HepG2 (cell line): ENCODE data around the gene NUDT14. TPM values are rescaled to one million over a fixed set of nuclear protein-coding genes. Genes with fewer than 3 reads are reported as not detected.

Experiments
- ATAC-seq: fragments of 200-7000 bp; cut with Tn5 transposase; 3 replicates; pipeline ENCODE4 v1.9.1; 2020; ENCODE audit warnings: mild to moderate bottlenecking, moderate library complexity
- BruUV-seq: library from RNA; stranded (reverse); fragments of 400-500 nt; replicated peaks from 2 replicates; lab custom pipeline; 2021; lab: Mats Ljungman, UMichigan
- CTCF ChIA-PET: fragments of 300-600 bp; formaldehyde crosslinking; extraction: SDS; loops from one replicate; lab custom pipeline; 2021; ENCODE audit warnings: low total read pairs, inconsistent platforms, low intra/inter-chr PET ratio; lab: Yijun Ruan, JAX
- POLR2A ChIA-PET: fragments of 350-600 bp; sonication (Branson Sonifier 250); formaldehyde crosslinking; loops from one replicate; lab custom pipeline; 2020; ENCODE audit warnings: antibody characterized with exemption, inconsistent platforms; lab: Yijun Ruan, JAX
- DNase-seq: peaks from one replicate; pipeline ENCODE4 v3.0.0-alpha.2; 2015; ENCODE audit warnings: low spot score
- FAIRE-seq: peaks from 3 replicates; lab custom pipeline; 2011; peaks lifted over from hg19 to GRCh38; lab: Jason Lieb, UNC
- H2AFZ ChIP-seq: one replicate; pipeline ENCODE4 v1.6.1; 2011; ENCODE audit warnings: low read length, inconsistent platforms
- H3K27ac ChIP-seq: fragments of 300-600 bp; 3 replicates; pipeline ENCODE4 v1.8.0; 2011; ENCODE audit warnings: mixed run types, mild to moderate bottlenecking, mixed read lengths, low read length, inconsistent platforms; ENCODE audit not compliant: insufficient read depth; ENCODE audit errors: extremely low read length
- H3K27me3 ChIP-seq, 2 experiments: fragments of 200-600 bp in 1 of 2; 2 replicates in 1 of 2; 3 replicates in 1 of 2; pipeline versions ENCODE4 v1.6.0 to v1.8.0; 2011; ENCODE audit warnings: low read length in 2 of 2, mild to moderate bottlenecking in 2 of 2, moderate library complexity in 2 of 2, inconsistent platforms in 1 of 2; ENCODE audit not compliant: insufficient read depth in 2 of 2, control insufficient read depth in 1 of 2
- H3K36me3 ChIP-seq, 2 experiments: fragments of 200-600 bp in 1 of 2; replicated peaks in 1 of 2; 2 replicates in 1 of 2; 3 replicates in 1 of 2; pipeline versions ENCODE4 v1.5.1 to v1.8.0; 2011; ENCODE audit warnings: low read length in 2 of 2, inconsistent platforms in 1 of 2; ENCODE audit not compliant: insufficient read depth in 2 of 2, control insufficient read depth in 1 of 2
- H3K4me1 ChIP-seq: 2 replicates; pipeline ENCODE4 v1.5.1; 2012; ENCODE audit warnings: low read length, inconsistent platforms; ENCODE audit not compliant: insufficient read depth
- H3K4me2 ChIP-seq: 2 replicates; pipeline ENCODE4 v1.6.0; 2011; ENCODE audit warnings: low read depth, low read length, inconsistent platforms
- H3K4me3 ChIP-seq, 3 experiments: fragments of 200-600 bp in 1 of 3; sonication (generic), shearing (Covaris generic) in 1 of 3; replicated peaks in 1 of 3; 2 replicates each; pipeline ENCODE4 v1.5.1; 2011 to 2016; ENCODE audit warnings: low read length in 3 of 3, inconsistent platforms in 2 of 3, low read depth in 2 of 3, mild to moderate bottlenecking in 2 of 3, control low read depth in 1 of 3, mixed read lengths in 1 of 3; ENCODE audit not compliant: insufficient read depth in 1 of 3
- H3K79me2 ChIP-seq: one replicate; pipeline ENCODE4 v1.6.1; 2011; ENCODE audit warnings: low read length, inconsistent platforms; ENCODE audit not compliant: insufficient read depth
- H3K9ac ChIP-seq: 2 replicates; pipeline ENCODE4 v1.6.0; 2011; ENCODE audit warnings: mild to moderate bottlenecking, low read depth, low read length, inconsistent platforms; ENCODE audit not compliant: insufficient read depth
- H3K9me3 ChIP-seq: 2 replicates; pipeline ENCODE4 v1.5.1; 2012; ENCODE audit warnings: mild to moderate bottlenecking, low read length
- H4K20me1 ChIP-seq: 2 replicates; pipeline ENCODE4 v1.6.0; 2011; ENCODE audit warnings: inconsistent platforms, mild to moderate bottlenecking, low read length, moderate library complexity; ENCODE audit not compliant: insufficient read depth
- AGO2 ChIP-seq: fragments of 200-400 bp; formaldehyde crosslinking; optimal IDR thresholded peaks from 2 replicates; pipeline ENCODE3; 2017; ENCODE audit warnings: mild to moderate bottlenecking, low read depth, low read length, moderate library complexity
- AKAP8 ChIP-seq: sonication (generic); formaldehyde crosslinking; IDR thresholded peaks from 2 replicates; pipeline ENCODE4 v1.5.1; 2020; ENCODE audit warnings: mild to moderate bottlenecking, missing genetic modification reagents
- EED ChIP-seq: sonication (generic); formaldehyde crosslinking; IDR thresholded peaks from 2 replicates; pipeline ENCODE4 v1.5.0; 2020; ENCODE audit warnings: mild to moderate bottlenecking, missing genetic modification reagents
- GABPB1 ChIP-seq: IDR thresholded peaks from 2 replicates; pipeline ENCODE4 v1.6.1; 2016; ENCODE audit warnings: mild to moderate bottlenecking, missing genetic modification reagents, moderate library complexity, missing compliant biosample characterization
- ZFX ChIP-seq: sonication (generic); formaldehyde crosslinking; IDR thresholded peaks from 2 replicates; pipeline ENCODE4 v1.4.0; 2020; ENCODE audit warnings: mild to moderate bottlenecking, low read depth, missing genetic modification reagents, moderate library complexity
- ZNF768 ChIP-seq: sonication (generic); formaldehyde crosslinking; IDR thresholded peaks from 2 replicates; pipeline ENCODE4 v1.4.0; 2020; ENCODE audit warnings: missing genetic modification reagents
- WGBS: methylation state at CpG from one replicate; pipeline ENCODE4 v1.1.6; 2017; ENCODE audit warnings: low lambda C conversion rate; 5-methylcytosine and 5-hydroxymethylcytosine counted together
- in situ Hi-C: cut with HindIII; loops from 2 replicates; pipeline ENCODE4 v1.10.0; 2017; ENCODE audit warnings: low pct_unique_long_range_greater_than_20kb; ENCODE audit not compliant: extremely low pct_ligation_motif_present
- intact Hi-C: fragments of 100-400 bp; cut with micrococcal nuclease; formaldehyde crosslinking; loops from one replicate; pipeline ENCODE4 v1.10.0; 2022; ENCODE audit not compliant: unreplicated experiment
- polyA plus RNA-seq, 8 experiments: library from polyadenylated mRNA; depleted of rRNA in 3 of 8; stranded (reverse) in 7 of 8; unstranded in 1 of 8; fragments of >200 nt; fragmentation: Illumina TruSeq in 4 of 8; extraction: Trizol in 4 of 8; gene quantifications; 2 replicates each; pipeline versions ENCODE4 v1.2.1 to v1.2.3, GENCODE V29; 2011 to 2016; ENCODE audit warnings: low read depth in 4 of 8, missing spikeins in 1 of 8, mixed read lengths in 1 of 8; ENCODE audit not compliant: insufficient read depth in 1 of 8
- total RNA-seq, 5 experiments: library from RNA; depleted of rRNA; stranded (reverse); fragments of >200 nt; fragmentation: Illumina TruSeq; extraction: Trizol; gene quantifications; 2 replicates each; pipeline ENCODE4 v1.2.3, GENCODE V29; 2016; ENCODE audit warnings: low read depth in 1 of 5
- TF ChIP-seq, protein P1 (sequence below): sonication (generic); formaldehyde crosslinking; IDR thresholded peaks from 2 replicates; pipeline ENCODE4 v1.5.0; 2020; ENCODE audit warnings: mild to moderate bottlenecking, missing genetic modification reagents, moderate library complexity
- TF ChIP-seq, protein P2 (sequence below): sonication (generic); formaldehyde crosslinking; IDR thresholded peaks from 2 replicates; pipeline ENCODE4 v1.8.0; 2022; ENCODE audit warnings: missing genetic modification reagents, mild to moderate bottlenecking, borderline replicate concordance
- TF ChIP-seq, protein P3 (sequence below): sonication (generic); formaldehyde crosslinking; IDR thresholded peaks from 2 replicates; pipeline ENCODE4 v1.5.1; 2020; ENCODE audit warnings: mild to moderate bottlenecking, missing genetic modification reagents, moderate library complexity
- TF ChIP-seq, protein P4 (sequence below): sonication (generic); formaldehyde crosslinking; IDR thresholded peaks from 2 replicates; pipeline ENCODE4 v1.8.0; 2022; ENCODE audit warnings: mild to moderate bottlenecking, missing genetic modification reagents, moderate library complexity
- TF ChIP-seq, protein P5 (sequence below): sonication (generic); formaldehyde crosslinking; IDR thresholded peaks from 2 replicates; pipeline ENCODE4 v1.4.0; 2020; ENCODE audit warnings: mild to moderate bottlenecking, missing genetic modification reagents

The NUDT14 gene
- total and polyA plus RNA-seq, 2 of the 13 experiments (the other 11 are each of a cell fraction or from before 2014, with no cell fraction given): 5.8 to 6.1 TPM

DNA sequence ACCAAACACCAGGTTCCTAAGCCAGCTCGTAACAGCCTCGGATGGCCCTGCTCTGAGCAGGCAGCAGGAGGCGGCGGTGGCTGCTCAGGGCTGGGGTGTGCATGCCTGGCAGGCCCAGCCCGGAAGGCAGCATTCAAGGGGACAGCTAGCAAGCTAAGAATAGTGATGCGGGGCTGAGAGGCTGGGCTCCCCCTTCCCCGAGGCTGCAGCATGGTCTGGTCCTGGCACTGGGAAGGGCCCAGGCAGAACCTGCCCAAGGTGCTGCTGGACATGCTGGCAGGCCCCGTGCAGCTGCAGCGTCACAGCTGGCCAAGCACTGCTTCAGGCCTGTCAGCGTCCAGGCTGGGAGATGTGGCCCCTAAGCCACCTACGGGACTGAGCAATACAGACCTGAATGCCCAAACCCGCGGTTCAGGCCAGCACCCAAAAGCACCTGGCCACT lies 26.4 kb upstream of the NUDT14 start:
- 31% methylated on average over 2 of the region's 13 CpGs for WGBS
- no peak overlapping the region for H3K4me2 ChIP-seq
- intact Hi-C loops: no loop called here
- H2AFZ ChIP-seq: no peak overlapping the region
- DNase-seq: no peak
- no peaks in the 10 kb centered on the region; the same call in 1 of the 2 replicates for H4K20me1 ChIP-seq
- peaks cover 0 to 2% of the 10 kb centered on the region in 2 experiments; a peak in 1 of 5 replicates for H3K36me3 ChIP-seq
- ATAC-seq: peak; percentile 59
- BruUV-seq: no TSS peak
- no peak overlapping the region for H3K4me3 ChIP-seq
- peaks cover 0 to 3% of the 10 kb centered on the region in 2 experiments; a peak in 3 of 5 replicates for H3K27me3 ChIP-seq
- no peaks in the 10 kb centered on the region for H3K9me3 ChIP-seq
- no peak overlapping the region for H3K27ac ChIP-seq
- H3K79me2 ChIP-seq: no peaks in the 10 kb centered on the region
- no peak for FAIRE-seq
- in situ Hi-C loops: no loop called here
- ChIA-PET POLR2A (no interaction called here), CTCF (no interaction called here)
- H3K4me1 ChIP-seq: peaks cover 7% of the 10 kb centered on the region; the same call in 1 of the 2 replicates
- H3K9ac ChIP-seq: no peak overlapping the region
- TF ChIP-seq, protein P1, sequence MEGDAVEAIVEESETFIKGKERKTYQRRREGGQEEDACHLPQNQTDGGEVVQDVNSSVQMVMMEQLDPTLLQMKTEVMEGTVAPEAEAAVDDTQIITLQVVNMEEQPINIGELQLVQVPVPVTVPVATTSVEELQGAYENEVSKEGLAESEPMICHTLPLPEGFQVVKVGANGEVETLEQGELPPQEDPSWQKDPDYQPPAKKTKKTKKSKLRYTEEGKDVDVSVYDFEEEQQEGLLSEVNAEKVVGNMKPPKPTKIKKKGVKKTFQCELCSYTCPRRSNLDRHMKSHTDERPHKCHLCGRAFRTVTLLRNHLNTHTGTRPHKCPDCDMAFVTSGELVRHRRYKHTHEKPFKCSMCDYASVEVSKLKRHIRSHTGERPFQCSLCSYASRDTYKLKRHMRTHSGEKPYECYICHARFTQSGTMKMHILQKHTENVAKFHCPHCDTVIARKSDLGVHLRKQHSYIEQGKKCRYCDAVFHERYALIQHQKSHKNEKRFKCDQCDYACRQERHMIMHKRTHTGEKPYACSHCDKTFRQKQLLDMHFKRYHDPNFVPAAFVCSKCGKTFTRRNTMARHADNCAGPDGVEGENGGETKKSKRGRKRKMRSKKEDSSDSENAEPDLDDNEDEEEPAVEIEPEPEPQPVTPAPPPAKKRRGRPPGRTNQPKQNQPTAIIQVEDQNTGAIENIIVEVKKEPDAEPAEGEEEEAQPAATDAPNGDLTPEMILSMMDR (CRISPR knock-in tag): peak; percentile 46
- TF ChIP-seq, protein P2, sequence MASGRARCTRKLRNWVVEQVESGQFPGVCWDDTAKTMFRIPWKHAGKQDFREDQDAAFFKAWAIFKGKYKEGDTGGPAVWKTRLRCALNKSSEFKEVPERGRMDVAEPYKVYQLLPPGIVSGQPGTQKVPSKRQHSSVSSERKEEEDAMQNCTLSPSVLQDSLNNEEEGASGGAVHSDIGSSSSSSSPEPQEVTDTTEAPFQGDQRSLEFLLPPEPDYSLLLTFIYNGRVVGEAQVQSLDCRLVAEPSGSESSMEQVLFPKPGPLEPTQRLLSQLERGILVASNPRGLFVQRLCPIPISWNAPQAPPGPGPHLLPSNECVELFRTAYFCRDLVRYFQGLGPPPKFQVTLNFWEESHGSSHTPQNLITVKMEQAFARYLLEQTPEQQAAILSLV (CRISPR knock-in tag): no peak
- TF ChIP-seq, protein P3, sequence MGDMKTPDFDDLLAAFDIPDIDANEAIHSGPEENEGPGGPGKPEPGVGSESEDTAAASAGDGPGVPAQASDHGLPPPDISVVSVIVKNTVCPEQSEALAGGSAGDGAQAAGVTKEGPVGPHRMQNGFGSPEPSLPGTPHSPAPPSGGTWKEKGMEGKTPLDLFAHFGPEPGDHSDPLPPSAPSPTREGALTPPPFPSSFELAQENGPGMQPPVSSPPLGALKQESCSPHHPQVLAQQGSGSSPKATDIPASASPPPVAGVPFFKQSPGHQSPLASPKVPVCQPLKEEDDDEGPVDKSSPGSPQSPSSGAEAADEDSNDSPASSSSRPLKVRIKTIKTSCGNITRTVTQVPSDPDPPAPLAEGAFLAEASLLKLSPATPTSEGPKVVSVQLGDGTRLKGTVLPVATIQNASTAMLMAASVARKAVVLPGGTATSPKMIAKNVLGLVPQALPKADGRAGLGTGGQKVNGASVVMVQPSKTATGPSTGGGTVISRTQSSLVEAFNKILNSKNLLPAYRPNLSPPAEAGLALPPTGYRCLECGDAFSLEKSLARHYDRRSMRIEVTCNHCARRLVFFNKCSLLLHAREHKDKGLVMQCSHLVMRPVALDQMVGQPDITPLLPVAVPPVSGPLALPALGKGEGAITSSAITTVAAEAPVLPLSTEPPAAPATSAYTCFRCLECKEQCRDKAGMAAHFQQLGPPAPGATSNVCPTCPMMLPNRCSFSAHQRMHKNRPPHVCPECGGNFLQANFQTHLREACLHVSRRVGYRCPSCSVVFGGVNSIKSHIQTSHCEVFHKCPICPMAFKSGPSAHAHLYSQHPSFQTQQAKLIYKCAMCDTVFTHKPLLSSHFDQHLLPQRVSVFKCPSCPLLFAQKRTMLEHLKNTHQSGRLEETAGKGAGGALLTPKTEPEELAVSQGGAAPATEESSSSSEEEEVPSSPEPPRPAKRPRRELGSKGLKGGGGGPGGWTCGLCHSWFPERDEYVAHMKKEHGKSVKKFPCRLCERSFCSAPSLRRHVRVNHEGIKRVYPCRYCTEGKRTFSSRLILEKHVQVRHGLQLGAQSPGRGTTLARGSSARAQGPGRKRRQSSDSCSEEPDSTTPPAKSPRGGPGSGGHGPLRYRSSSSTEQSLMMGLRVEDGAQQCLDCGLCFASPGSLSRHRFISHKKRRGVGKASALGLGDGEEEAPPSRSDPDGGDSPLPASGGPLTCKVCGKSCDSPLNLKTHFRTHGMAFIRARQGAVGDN: peak; percentile 36; the same call in 1 of the 2 replicates
- TF ChIP-seq, protein P4, sequence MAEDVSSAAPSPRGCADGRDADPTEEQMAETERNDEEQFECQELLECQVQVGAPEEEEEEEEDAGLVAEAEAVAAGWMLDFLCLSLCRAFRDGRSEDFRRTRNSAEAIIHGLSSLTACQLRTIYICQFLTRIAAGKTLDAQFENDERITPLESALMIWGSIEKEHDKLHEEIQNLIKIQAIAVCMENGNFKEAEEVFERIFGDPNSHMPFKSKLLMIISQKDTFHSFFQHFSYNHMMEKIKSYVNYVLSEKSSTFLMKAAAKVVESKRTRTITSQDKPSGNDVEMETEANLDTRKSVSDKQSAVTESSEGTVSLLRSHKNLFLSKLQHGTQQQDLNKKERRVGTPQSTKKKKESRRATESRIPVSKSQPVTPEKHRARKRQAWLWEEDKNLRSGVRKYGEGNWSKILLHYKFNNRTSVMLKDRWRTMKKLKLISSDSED (CRISPR knock-in tag): no peak
- TF ChIP-seq, protein P5, sequence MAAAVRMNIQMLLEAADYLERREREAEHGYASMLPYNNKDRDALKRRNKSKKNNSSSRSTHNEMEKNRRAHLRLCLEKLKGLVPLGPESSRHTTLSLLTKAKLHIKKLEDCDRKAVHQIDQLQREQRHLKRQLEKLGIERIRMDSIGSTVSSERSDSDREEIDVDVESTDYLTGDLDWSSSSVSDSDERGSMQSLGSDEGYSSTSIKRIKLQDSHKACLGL (CRISPR knock-in tag): 0 out of 2 replicates have a peak, but pooled peaks have one; percentile 29
- TF ChIP-seq ZNF768 (CRISPR knock-in tag) (peak; percentile 47; the same call in 1 of the 2 replicates), ZFX (peak; percentile 39; the same call in 1 of the 2 replicates), EED (no peak), GABPB1 (CRISPR knock-in tag) (0 out of 2 replicates have a peak, but pooled peaks have one; percentile 13), AGO2 (peak; percentile 60), AKAP8 (CRISPR knock-in tag) (peak; percentile 81; the same call in 1 of the 2 replicates)
